NOMO-1 (cell line): ENCODE measurements around the gene PTER.

Experiments used
- DNase-seq, 2 experiments: peaks; one replicate each; lab custom pipeline; 2025; ENCODE audit not compliant: unreplicated experiment in 2 of 2; lab: John Stamatoyannopoulos, UW

PTER gene

DNA sequence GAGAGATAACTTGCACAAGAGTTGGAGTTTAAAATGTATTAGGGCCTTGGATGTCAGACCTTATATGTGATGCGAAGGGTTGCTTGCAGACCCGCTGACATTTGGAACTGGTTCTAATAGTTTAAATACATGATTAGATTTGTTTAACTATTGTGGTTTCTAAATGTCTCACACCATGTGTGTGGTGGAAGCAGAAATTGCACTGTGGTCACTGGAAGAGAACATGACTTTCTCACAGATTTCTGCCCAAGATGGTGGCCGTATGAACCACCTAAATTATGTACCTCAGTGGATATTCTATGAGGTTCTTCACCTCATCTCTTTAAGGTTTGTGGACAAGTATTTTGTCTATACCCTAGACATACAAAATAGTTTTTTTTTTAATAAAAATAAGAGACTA, 93.0 kb downstream of the PTER start:
- no peak for DNase-seq

DNA sequence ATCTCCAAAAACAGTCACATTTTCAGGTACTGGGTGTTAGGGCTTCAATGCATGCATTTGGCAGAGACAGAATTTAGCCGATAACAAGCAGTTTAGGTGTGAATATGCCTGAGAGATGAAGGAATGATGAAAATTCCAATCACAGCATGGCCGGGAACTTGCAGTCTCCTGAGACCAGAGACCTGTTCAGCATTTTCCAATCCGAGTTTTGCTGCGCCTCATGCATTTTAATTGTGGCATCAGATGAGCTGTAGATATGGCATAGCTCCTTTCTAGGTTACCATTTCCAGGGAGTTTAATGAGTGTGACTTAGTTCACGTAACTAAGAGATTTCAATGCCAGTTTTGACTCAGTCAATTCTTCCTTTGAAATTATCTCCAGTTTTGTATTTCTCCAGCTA, 99.3 kb downstream of the PTER start:
- DNase-seq: no peak

DNA sequence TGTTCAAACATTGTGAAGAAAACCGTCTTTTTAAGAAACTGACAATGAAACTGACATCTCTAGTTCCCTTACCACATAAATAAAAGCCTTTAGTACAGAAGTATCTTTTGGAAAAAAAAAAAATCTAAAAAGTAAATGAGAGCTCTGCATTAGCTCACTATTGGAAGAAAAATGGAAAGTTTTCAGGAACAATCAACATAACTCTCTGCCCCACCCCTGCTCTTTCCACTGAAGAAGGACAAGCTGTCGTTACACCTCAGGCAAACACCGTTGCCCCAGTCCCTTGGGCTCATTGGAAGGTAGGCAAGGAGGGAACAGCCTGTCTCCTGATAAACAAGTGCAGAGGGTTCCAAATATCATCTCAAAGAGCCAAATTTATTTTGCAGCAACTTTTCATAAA, 107.3 kb downstream of the PTER start:
- DNase-seq: no peak

DNA sequence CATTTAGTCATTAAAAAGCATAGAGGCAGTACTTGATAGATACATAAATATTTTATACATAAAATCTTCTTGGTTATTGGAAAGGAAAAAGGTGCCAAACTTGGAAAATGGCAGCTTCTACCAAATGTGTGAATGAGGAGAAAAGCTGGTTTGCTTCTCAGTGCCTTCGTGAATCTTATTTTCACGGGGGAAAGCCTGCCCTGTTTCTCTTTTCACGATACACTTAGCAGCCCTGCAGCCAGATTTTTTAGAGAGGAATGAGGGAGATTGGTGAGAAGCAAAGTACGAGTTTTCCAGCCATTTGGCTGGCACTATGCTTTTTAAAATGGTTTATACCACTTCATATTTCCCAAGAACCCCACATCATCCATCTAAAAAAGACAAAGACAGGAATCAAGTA, 107.8 kb downstream of the PTER start:
- DNase-seq: no peak

DNA sequence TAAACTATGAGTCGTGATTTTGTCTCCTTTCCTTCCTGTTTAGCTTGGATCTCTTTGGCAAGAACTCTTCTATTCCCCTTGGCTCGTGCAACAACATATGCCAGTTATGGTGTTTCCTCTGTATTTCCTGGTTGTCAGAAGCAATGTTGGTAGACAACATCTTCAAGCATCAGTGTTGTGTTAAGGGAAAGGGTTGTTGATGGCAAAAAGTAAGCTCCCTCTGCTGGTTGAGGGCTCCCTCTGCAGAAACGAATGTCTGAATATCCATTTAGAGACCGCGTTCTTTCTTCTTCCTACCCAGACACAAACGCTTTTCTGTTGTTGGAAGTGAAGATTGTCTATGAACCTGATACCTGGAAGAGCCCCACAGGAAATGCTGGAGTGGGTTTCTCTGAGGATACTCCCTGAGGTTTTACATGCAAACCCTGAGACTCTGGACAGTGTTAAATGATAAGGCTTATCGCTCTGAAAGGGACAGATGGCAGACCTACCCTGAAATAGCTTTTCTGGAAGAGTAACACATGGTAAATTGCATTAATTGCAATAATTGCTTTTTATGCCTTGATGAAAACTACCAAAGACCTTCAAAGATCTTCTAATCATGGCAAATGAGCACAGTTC, 108.4 kb downstream of the PTER start:
- DNase-seq: no peak

DNA sequence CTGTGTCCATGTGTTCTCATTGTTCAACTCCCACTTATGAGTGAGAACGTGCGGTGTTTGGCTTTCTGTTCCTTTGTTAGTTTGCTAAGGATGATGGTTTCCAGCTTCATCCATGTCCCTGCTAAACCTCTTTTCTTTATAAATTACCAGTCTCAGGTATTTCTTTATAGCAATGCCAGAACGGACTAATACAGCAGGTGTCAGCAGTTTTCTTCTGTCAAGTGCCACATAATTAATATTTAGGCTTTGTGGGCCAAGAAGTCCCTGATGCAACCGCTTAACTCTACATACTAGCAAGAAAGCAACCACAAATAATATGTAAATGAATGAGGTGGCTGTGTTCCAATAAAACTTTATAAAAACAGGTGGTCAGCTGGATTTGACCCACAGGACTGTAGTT, 111.2 kb downstream of the PTER start:
- DNase-seq: no peak

DNA sequence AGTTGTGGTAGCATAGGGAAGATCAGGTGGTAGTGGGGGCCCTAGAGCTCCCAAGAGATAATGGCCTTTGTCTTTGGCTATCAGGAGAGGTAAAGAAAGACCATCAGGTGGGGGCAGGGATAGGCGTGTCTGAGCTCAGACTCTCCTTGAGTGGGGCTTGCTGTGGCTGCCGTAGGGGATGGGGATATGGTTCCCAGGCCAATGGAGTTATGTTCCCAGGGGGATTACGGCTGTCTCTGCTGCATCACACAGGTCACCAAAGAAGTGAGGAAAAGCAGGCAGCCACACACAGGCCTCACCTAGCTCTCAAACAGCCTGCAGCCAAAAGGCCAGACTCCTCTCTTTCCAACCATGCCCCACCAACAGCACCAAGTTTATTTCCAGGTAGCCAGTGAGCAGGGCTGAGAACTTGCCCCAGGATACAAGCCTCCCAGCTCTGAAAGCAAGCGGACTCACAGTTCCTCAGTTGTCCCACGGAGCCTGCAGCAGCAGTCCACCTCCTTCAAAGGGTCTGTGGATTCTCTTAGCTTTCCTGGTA, 122.5 kb downstream of the PTER start:
- DNase-seq: no peak

DNA sequence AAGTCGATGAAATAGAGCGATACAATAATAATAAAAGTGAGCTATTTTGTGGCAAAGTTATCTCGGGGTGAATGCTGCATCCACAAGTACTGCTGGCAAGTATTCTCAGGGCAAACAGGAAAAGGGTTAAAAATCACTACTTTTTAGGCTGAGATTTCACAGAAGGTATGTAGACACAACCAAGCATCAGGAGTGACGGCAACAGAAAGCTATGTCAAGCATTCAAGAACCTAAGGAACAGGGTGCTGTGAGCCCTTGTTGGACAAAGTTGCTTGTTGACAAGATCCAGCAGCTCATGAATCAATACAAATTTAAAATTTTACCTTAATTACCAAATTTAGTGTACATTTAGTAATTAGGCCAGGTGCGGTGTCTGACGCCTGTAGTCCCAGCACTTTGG, 126.1 kb downstream of the PTER start:
- no peak for DNase-seq
